ENCODE data around the gene TNFRSF6B. TPM values are rescaled to one million over a fixed set of nuclear protein-coding genes. Genes with fewer than 3 reads are reported as not detected.

The TNFRSF6B gene
- total and polyA plus RNA-seq, 2 of the 4 experiments (the other 2 are of a cell fraction), result 1.3 to 11.0 TPM

GRCh38 chr20:63688228-63689045, 8.0 kb upstream of the TNFRSF6B start:
- ATAC-seq (ENCODE audit: low read depth) (no peak), DNase-seq (no peak)
- Histone ChIP-seq H2BK15ac (ENCODE audit: low read depth, low read length) (no peak overlapping the region), H3K27ac (ENCODE audit: insufficient read depth, low read length) (no peak overlapping the region), H3K4me1 (ENCODE audit: control insufficient read depth, insufficient read depth, low read length) (peaks cover 15% of the 10 kb centered on the region), H3K36me3 (ENCODE audit: control insufficient read depth, insufficient read depth, low read length) (0 out of 2 replicates have a peak, but pooled peaks cover 3% of the 10 kb centered on the region), H4K5ac (ENCODE audit: low read depth, low read length) (no peak overlapping the region), H2AK9ac (replicated peaks; ENCODE audit: low read depth, low read length, poor library complexity) (peak overlapping the region; percentile 82), H3K79me1 (ENCODE audit: low read depth in 1 of 2, low read length in 2 of 2) (peaks cover 6 to 26% of the 10 kb centered on the region in 2 experiments; a peak in 3 of 4 replicates), H3K23ac (ENCODE audit: low read depth, low read length) (no peak overlapping the region), H3K4ac (ENCODE audit: low read depth, low read length) (0 out of 2 replicates have a peak overlapping the region, but pooled peaks have one; percentile 7), H3K27me3 (ENCODE audit: control insufficient read depth, insufficient read depth, low read length) (no peaks in the 10 kb centered on the region), H2AFZ (replicated peaks; ENCODE audit: low read length, poor library complexity) (no peak overlapping the region), H2BK5ac (ENCODE audit: low read depth, low read length, poor library complexity, severe bottlenecking) (no peak overlapping the region), H2BK20ac (ENCODE audit: low read depth, low read length) (no peak overlapping the region), H2BK120ac (ENCODE audit: low read depth, low read length) (peak overlapping the region; percentile 15), H4K20me1 (ENCODE audit: insufficient read depth, low read length) (no peaks in the 10 kb centered on the region), H3K18ac (ENCODE audit: low read depth, low read length) (no peak overlapping the region), H3K14ac (replicated peaks; ENCODE audit: low read depth, low read length) (no peak overlapping the region), H3K56ac (ENCODE audit: extremely low read depth, insufficient read depth, low read length) (no peak overlapping the region), H3K9me1 (ENCODE audit: insufficient read depth, low read length) (peaks cover 16% of the 10 kb centered on the region), H4K91ac (ENCODE audit: insufficient read depth, low read depth, low read length) (no peak overlapping the region; the same call in 1 of the 2 replicates), H3K4me2 (ENCODE audit: low read depth, low read length) (no peak overlapping the region), H4K8ac (ENCODE audit: low read depth in 2 of 2, low read length in 2 of 2) (no peak overlapping the region), H3K9me3 (ENCODE audit: control insufficient read depth, insufficient read depth, low read length) (no peaks in the 10 kb centered on the region), H2AK5ac (ENCODE audit: low read depth, low read length) (peak overlapping the region; percentile 85), H3K9ac (ENCODE audit: low read depth, low read length) (no peak overlapping the region), H3K4me3 (ENCODE audit: insufficient read depth, low read depth, low read length) (no peak overlapping the region)
- ChIA-PET CTCF (no interaction called here), POLR2A (ENCODE audit: unreplicated experiment) (no interaction called here)
- TF ChIP-seq FOS (IDR thresholded peaks at IDR 0.05; ENCODE audit: low read depth, low read length), result no peak
- BruUV-seq (replicated peaks), result no TSS peak
- intact Hi-C loops (cut with micrococcal nuclease), result no loop called here
- 94% methylated on average over 6 of the region's 31 CpGs; no CpG with 5 or more reads in 1 of the 2 experiments for WGBS, 2 experiments (ENCODE audit: extremely low coverage in 2 of 2, insufficient read length in 1 of 2)
- dilution Hi-C loops (cut with HindIII; ENCODE audit: low sequenced_read_pairs, unreplicated experiment), result no loop called here
- in situ Hi-C loops (cut with MboI; ENCODE audit: low sequenced_read_pairs), result no loop called here
